Cerebellar cortex (tissue), 1 donor: Measurements from ENCODE around the gene JTB.

Experiments used
- DNase-seq: peaks from one replicate; pipeline ENCODE4 v3.0.0-alpha.2; 2015; ENCODE audit warnings: low spot score

Gene JTB

GRCh38 chr1:153978274-153978909, 918 bp upstream of the JTB start:
- no peak for DNase-seq

DNA sequence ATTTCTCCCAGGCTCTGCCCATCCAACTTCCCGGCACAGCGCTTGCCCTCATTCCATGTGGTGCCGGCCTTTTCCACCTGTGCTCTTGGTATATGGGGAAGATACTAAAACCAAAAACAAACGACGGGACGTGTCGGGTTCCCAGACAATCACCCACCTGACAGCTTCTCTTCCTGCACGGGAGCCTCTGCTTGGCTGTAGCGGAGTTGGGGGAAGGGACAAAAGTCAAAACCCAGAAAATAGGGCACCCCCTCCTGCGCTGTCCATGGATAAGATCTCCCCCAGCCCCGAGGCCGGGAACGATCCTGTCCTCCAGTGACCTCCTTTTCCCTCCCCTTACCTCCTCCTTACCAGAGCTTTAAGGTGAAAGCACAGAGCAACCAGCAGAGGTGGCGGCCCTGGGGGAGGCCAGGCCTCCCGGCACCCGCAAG, 640 bp downstream of the JTB start:
- DNase-seq: no peak

- DNase-seq: no peak
Measured at GRCh38 chr1:153973525-153973924, 3.9 kb downstream of the JTB start.

GRCh38 chr1:153973071-153973470, 4.4 kb downstream of the JTB start:
- no peak for DNase-seq

GRCh38 chr1:153970346-153970745, 7.1 kb downstream of the JTB start:
- DNase-seq: no peak

DNA sequence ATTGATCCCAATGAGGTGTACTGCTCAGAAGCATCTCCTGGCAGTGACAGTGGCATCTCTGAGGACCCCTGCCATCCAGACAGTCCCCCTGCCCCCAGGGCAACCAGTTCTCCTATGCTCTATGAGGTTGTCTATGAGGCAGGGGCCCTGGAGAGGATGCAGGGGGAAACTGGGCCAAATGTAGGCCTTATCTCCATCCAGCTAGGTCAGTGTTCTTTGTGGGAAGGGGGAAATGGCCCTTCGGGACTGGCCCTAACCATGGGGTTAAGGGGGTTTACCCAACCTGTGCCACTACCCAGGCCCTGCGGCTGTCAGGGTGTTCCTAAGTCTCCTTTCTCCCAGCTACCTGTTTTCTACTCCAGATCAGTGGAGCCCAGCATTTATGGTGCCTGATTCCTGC, 8.5 kb downstream of the JTB start:
- no peak for DNase-seq

- DNase-seq: no peak
Measured at GRCh38 chr1:153968408-153968807, 9.1 kb downstream of the JTB start.

- no peak for DNase-seq
Measured at GRCh38 chr1:153968000-153968363, 9.5 kb downstream of the JTB start.

- DNase-seq: peak; percentile 99
Measured at GRCh38 chr1:153967107-153967999, 10.1 kb downstream of the JTB start, which contains the start of gene CREB3L4. TSS of gene CREB3L4 (plus strand) at chr1:153967902. CDS start at chr1:153968526, 624 bp downstream.

GRCh38 chr1:153963850-153964331, 13.6 kb downstream of the JTB start:
- DNase-seq: no peak

- peak; percentile 99 for DNase-seq
Measured at GRCh38 chr1:153963030-153963849, 14.2 kb downstream of the JTB start, which contains the start of gene SLC39A1. TSS of gene SLC39A1 (minus strand) at chr1:153963537. CDS start at chr1:153962715, 822 bp downstream.

GRCh38 chr1:153962088-153963029, 15.1 kb downstream of the JTB start:
- no peak for DNase-seq

DNA sequence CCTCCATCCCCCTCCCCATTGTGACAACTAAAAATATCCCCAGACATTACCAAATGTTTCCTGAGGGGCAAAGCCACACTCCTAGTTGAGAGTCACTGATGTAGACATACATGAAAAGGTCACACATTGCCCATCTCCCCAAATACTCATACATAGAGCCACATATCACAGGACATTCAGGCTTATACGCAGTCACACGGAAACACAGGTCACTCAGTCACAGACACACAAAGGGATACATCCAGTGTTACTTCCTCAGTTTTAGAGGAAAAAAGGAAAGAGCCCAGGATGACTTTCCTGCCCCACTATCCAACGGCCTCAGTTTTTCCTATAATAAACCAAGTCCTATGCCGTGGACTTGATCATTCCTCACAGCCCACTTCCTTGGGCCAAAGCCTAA, 16.1 kb downstream of the JTB start:
- no peak for DNase-seq

GRCh38 chr1:153960206-153960605, 17.3 kb downstream of the JTB start:
- no peak for DNase-seq

DNA sequence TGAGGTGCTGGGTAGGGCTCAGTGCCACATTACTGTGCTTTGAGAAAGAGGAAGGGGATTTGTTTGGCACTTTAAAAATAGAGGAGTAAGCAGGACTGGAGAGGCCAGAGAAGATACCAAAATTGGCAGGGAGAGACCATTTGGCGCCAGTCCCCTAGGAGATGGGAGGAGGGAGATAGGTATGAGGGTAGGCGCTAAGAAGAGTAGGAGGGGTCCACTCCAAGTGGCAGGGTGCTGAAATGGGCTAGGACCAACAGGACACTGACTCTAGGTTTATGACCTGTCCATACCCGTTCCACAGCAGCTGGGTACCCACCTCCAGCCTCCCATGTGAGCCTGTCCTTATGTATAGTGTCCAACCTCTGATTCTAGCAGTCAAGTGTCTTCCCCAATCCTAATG, 18.0 kb downstream of the JTB start:
- no peak for DNase-seq

- no peak for DNase-seq
Measured at GRCh38 chr1:153958961-153959260, 18.6 kb downstream of the JTB start.

- peak; percentile 99 for DNase-seq
Measured at GRCh38 chr1:153958111-153958960, 19.1 kb downstream of the JTB start, which contains the start of gene CRTC2. TSS of gene CRTC2 (minus strand) at chr1:153958612. CDS start at chr1:153958497, 115 bp downstream.

- DNase-seq: no peak
Measured at GRCh38 chr1:153957744-153958110, 19.7 kb downstream of the JTB start.

GRCh38 chr1:153956997-153957715, 20.3 kb downstream of the JTB start:
- no peak for DNase-seq

DNA sequence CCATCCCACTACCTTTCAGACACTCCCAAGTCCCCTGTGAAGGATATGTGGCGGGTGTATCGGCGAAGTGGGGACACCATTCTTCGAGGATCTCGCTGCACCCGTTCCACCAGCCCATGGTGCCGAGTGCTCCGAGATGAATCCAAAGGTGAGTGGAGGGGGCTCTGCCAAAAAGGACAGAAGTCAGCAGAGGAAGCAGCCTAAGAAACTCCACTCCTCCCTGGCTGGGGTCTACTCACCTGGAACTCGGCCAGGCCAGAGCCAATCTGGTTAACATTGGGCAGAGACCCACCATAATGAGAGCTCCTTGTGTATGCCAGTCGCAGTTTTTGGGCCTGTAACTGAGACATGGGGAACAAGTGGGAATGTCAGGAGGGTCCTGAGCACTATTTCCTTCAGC, 22.6 kb downstream of the JTB start:
- DNase-seq: no peak
